ENCODE results near the gene POU6F2.

The POU6F2 gene

DNA sequence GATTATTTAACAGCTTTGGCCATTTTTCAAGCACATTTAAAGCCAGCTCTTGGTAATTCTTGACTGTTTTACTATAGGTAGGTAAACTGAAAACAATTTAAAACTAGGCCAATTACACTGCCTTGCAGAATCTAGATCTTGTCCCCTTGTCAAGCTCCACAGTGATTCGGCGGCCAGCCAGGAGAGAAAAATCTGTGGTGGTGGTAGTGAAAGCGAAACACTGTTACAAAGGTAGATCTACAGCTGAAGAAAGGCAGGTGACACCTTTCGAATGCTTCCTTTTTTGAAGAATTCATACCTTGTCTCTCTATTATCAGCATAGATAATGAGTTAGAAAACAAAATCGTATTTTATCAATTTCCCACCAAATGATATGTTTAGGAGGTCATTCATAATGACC is 218.3 kb downstream of the POU6F2 start:
- no peak for DNase-seq

- DNase-seq: no peak
These were observed 220.1 kb downstream of the POU6F2 start for GRCh38 chr7:39197831-39198230.

GRCh38 chr7:39198556-39198955 is 220.8 kb downstream of the POU6F2 start:
- no peak for DNase-seq

DNA sequence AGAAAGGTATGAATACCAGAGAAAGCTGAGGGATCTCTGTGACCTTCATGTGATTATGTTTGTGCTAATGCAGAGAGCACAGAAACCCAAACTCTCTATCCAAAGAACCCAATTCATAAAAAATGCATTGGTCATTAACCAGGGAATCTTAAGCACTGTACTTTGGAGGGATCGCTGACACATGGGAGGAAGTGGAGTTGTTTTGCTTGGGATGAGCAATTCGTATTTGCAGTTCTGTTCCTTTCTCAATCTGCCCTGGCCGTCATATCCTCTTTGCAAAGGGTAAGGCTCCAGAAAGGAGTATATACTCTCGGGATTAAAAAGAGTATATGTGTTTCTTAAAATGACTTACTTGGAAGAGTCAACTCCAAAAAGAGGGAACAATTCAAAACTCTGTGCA is 221.3 kb downstream of the POU6F2 start:
- no peak for DNase-seq

GRCh38 chr7:39199951-39200350 is 222.2 kb downstream of the POU6F2 start:
- no peak for DNase-seq

GRCh38 chr7:39202041-39202440 is 224.3 kb downstream of the POU6F2 start:
- no peak for DNase-seq

GRCh38 chr7:39210362-39210761 is 232.7 kb downstream of the POU6F2 start:
- DNase-seq: no peak

DNA sequence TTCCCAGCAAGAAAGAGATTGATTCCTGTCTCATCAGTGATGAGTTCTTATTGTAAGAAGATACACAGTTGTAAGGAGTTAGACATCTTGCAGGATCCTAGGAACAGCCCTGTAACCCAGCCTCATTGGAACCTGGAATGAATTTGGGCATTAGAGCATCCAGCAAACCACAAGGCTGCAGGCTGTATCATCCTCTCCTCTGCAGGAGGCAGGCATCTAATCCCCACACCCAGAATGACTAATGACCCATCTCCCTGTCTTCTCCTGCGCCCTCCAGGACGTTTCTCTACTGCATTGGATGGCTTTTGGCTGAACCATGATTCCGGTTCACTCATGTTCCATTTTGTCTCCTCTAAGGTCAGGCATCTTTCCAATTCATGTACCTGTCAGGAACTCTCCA is 233.9 kb downstream of the POU6F2 start:
- no peak for DNase-seq

GRCh38 chr7:39212876-39213275 is 235.2 kb downstream of the POU6F2 start:
- DNase-seq: no peak

DNA sequence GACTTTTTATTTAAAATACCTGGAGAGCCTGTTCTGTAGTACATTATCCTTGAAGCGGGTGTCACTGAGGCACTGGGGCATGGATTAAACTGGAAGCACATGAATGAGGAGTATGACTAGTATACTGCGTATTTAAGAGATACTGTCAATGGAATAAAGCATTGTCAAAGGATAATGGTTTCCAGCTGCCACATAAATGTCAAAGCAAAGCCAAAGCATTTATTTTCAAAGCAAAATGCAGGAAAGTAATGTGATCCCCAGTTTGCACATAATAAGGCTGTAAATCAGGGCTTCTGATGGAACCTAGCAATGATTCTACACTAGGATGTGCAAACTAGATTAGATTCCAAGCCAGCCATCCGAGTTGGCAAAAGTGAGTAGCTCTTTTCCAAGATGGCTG is 240.1 kb downstream of the POU6F2 start:
- DNase-seq: no peak

DNA sequence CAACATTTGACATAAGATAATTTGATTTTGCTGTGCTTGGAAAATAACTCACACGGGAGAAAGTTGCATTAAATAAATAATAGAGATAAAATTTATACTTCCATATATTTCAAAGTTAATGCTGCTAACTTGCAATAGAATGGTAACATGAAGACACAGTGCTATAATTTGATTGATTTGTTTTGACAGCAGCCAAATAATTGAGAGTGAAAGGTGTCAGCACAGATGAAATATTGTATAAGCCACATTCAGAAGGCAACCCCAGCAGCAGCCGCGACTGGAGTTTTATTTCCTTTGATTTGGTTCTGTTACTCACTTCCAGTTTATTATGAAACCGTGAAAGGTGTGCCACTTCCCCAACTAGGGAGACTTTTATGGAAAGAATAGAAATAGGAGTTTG is 242.2 kb downstream of the POU6F2 start:
- no peak for DNase-seq

DNA sequence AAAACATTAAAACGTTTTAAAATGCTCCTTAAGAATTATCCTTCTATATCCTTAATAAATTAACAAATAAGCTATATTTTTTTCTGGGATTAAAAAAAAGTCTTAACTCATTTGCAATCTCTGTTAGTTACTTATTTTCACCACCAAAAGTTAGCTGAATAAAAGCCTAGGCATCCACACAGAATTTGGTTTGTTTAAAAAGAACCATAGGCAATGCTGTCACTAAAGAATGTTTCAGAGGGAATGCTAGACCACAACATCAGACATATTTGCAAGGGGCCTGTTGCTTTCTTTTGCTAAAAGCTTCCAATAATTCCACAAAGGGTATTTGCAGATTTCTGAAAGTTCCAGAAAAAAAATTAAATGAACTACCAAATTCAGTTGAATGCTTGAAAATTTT is 244.2 kb downstream of the POU6F2 start:
- DNase-seq: no peak

- no peak for DNase-seq
These were observed 251.2 kb downstream of the POU6F2 start for GRCh38 chr7:39228946-39229345.

GRCh38 chr7:39233851-39234529 is 256.3 kb downstream of the POU6F2 start:
- no peak for DNase-seq

- no peak for DNase-seq
These were observed 260.6 kb downstream of the POU6F2 start for GRCh38 chr7:39238234-39238869.

GRCh38 chr7:39240864-39241263 is 263.2 kb downstream of the POU6F2 start:
- DNase-seq: no peak

DNA sequence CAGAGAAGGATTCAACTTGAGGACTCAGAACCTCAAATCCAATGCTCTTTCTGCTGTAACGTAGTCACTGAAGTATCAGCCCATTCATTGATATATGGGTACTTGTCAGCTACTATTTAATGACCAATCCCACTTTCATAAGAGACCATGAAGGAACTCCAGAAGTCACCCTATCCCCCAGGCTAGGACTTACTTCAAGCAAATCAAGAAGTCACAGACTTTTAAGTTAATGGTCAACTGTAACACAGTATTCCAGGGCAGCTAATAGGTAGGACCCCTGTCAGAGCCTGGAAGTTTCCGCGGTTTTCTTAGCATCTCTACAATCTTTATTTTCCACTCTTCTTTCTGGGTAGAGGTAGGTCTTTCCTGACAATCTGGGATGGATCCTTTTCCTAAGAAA is 269.9 kb downstream of the POU6F2 start:
- no peak for DNase-seq

DNA sequence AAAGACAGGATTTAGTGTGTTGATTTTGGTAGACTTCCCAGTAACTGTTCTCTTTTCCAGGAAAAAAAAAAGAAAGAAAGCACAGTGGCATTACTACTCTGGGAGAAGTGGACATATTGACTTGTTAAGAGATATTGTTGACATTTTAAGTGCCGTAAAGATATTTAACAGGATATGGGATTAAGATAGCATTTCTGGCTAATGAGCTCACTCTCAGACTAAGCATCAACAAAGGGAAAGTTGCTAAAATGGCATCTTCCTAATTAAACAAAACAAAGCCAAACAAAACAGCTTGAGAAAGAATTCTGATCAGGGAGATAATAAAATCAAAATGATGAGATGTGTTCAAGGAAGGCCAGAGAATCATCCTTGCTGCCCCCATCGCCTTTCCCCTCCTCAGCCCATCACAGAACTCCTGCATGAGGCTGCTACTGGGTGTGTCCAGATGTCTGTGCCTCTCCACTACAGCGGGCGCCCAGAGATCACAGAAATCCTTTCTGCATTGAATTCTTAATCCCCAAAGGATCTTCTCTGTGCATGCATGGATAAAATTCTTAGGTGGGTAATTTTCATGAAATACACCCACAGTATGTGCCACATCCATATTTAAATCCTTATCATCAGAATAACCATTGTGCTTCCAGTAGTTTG is 270.5 kb downstream of the POU6F2 start:
- DNase-seq: no peak

DNA sequence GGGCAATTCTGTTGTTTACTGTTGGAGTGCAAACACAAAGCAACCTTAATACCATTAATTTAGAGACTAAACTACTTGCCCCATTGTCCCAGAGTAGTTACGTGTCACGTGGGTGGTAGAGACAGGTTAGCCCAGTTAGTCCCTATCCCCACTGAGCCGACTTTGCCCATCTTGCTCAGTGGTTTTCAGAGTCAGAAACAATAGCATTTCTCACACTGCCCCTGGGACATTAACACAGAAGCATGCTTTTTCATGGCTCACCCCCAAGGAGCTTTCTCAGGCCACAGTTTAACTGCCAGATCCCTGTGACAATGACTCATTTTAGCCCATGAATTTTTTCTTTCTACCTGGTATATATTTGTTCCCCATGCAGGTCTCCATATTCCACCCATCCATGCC is 271.0 kb downstream of the POU6F2 start:
- no peak for DNase-seq

GRCh38 chr7:39249635-39250152 is 272.0 kb downstream of the POU6F2 start:
- DNase-seq: no peak

- no peak for DNase-seq
These were observed 275.2 kb downstream of the POU6F2 start for GRCh38 chr7:39252916-39253315.

DNA sequence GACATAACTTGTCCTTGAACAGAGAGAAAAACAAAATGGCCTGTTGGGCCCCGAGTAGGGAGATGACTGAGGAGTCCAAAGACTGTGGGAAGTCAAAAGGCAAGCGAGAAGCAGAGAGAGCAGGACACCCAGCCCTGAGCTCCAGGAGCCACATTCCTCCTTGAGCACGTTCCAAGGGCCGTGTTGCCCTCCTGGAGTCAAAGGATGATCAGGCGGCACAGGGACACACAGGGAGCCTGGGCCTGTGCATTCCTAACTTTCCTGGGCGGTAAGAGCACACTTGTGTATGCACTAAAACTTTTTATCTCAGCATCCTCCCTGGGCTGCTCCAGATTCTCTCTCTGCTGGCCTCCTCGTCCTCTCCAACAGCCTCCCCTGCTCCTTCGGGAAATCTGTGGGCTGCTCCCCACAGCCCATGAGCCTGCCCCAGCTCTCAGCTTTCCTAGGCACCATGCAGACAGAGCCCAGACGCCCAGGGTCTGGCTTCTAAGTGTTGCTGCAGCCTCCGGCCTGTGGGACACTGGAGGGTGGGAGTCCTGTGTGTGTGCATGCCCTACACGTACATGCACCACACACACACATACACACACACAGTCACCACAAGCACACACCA is 281.8 kb downstream of the POU6F2 start:
- no peak for DNase-seq

- DNase-seq: no peak
These were observed 282.7 kb downstream of the POU6F2 start for GRCh38 chr7:39260279-39260844.

Measured in GOT3 (cell line).